Natural killer cell (primary cell): ENCODE data around the gene ATP13A3. TPM values are rescaled to one million over a fixed set of nuclear protein-coding genes. Genes with fewer than 3 reads are reported as not detected.

ENCODE experiments used
- ATAC-seq, 3 donors: fragments of 150-1000 bp in 2 of 3; fragments of 200-7000 bp in 1 of 3; cut with Tn5 transposase; 1 replicate in 1 of 3; 2 replicates in 2 of 3; pipeline ENCODE4 v1.10.0; 2021; ENCODE audit warnings: mild to moderate bottlenecking in 2 of 3, moderate library complexity in 2 of 3
- DNase-seq, 2 donors: peaks; one replicate each; pipeline versions ENCODE4 v3.0.0 to v3.0.0-alpha.2; 2013 to 2021; ENCODE audit warnings: mixed read lengths in 1 of 2
- H3K27ac ChIP-seq: one replicate; pipeline ENCODE4 v1.5.1; 2013; ENCODE audit warnings: mild to moderate bottlenecking, low read length
- H3K27me3 ChIP-seq: one replicate; pipeline ENCODE4 v1.6.1; 2013; ENCODE audit warnings: low read length; ENCODE audit not compliant: control insufficient read depth, insufficient read depth
- H3K36me3 ChIP-seq: one replicate; pipeline ENCODE4 v1.6.1; 2013; ENCODE audit warnings: low read length; ENCODE audit not compliant: control insufficient read depth, insufficient read depth
- H3K4me1 ChIP-seq: one replicate; pipeline ENCODE4 v1.6.1; 2013; ENCODE audit warnings: low read length; ENCODE audit not compliant: control insufficient read depth, insufficient read depth
- H3K4me3 ChIP-seq: one replicate; pipeline ENCODE4 v1.5.1; 2013; ENCODE audit warnings: low read length
- H3K9me3 ChIP-seq: one replicate; pipeline ENCODE4 v1.6.1; 2013; ENCODE audit warnings: low read length; ENCODE audit not compliant: control insufficient read depth, insufficient read depth
- H3K27ac Mint-ChIP-seq, 2 donors: one replicate each; pipeline ENCODE4 v1.8.0; 2022; ENCODE audit warnings: mild to moderate bottlenecking in 2 of 2, mixed read lengths in 2 of 2, moderate library complexity in 1 of 2
- H3K27me3 Mint-ChIP-seq, 2 donors: one replicate each; pipeline ENCODE4 v1.8.0; 2022; ENCODE audit warnings: low read depth in 2 of 2, mixed read lengths in 2 of 2
- H3K36me3 Mint-ChIP-seq: one replicate; pipeline ENCODE4 v1.8.0; 2022; ENCODE audit warnings: mixed read lengths
- H3K4me1 Mint-ChIP-seq, 2 donors: one replicate each; pipeline ENCODE4 v1.8.0; 2022; ENCODE audit warnings: mixed read lengths in 2 of 2
- H3K4me3 Mint-ChIP-seq: one replicate; pipeline ENCODE4 v1.8.0; 2022; ENCODE audit warnings: mild to moderate bottlenecking, moderate library complexity, mixed read lengths
- H3K9me3 Mint-ChIP-seq, 2 donors: one replicate each; pipeline ENCODE4 v1.8.0; 2022; ENCODE audit warnings: mixed read lengths in 2 of 2
- CTCF ChIP-seq: fragments of 200-600 bp; IDR thresholded peaks from one replicate; pipeline ENCODE4 v1.8.0; 2022; ENCODE audit warnings: antibody characterized with exemption
- WGBS: methylation state at CpG from one replicate; pipeline ENCODE4 v1.1.7; 2013; ENCODE audit warnings: missing lambda C conversion rate; ENCODE audit not compliant: insufficient coverage; 5-methylcytosine and 5-hydroxymethylcytosine counted together
- intact Hi-C: fragments of 100-400 bp; cut with micrococcal nuclease; formaldehyde crosslinking; loops from one replicate; pipeline ENCODE4 v1.14.2; 2022
- total RNA-seq, 4 donors: library from RNA; stranded (reverse); fragments of 120-200 nt in 1 of 4; gene quantifications; one replicate each; pipeline versions ENCODE4 v1.2.3 to v1.2.4, GENCODE V29; 2013 to 2022

The ATP13A3 gene
- total RNA-seq, 3 donors from 2014 or later (not counting 1 experiment from before 2014, with no cell fraction given) = 62.9 to 79.2 (median 64.2) TPM

GRCh38 chr3:194374935-194375334 lies 111.9 kb downstream of the ATP13A3 start:
- Mint-ChIP-seq H3K27ac (peak overlapping the region in 1 of 2 donors; percentile 25), H3K36me3 (no peaks in the 10 kb centered on the region), H3K9me3 (no peaks in the 10 kb centered on the region), H3K4me3 (no peak overlapping the region), H3K4me1 (no peaks in the 10 kb centered on the region), H3K27me3 (peaks cover 15 to 16% of the 10 kb centered on the region in 2 donors)
- TF ChIP-seq CTCF = no peak
- no peaks in the 10 kb centered on the region for H3K9me3 ChIP-seq
- DNase-seq (no peak), ATAC-seq (no peak)
- H3K4me1 ChIP-seq = no peaks in the 10 kb centered on the region
- intact Hi-C loops = no loop called here
- H3K4me3 ChIP-seq = no peak overlapping the region
- no peaks in the 10 kb centered on the region for H3K27me3 ChIP-seq
- 92% methylated on average over 10 of the region's 10 CpGs for WGBS
- no peaks in the 10 kb centered on the region for H3K36me3 ChIP-seq
- no peak overlapping the region for H3K27ac ChIP-seq

- Mint-ChIP-seq H3K27me3 (peaks cover 17 to 24% of the 10 kb centered on the region in 2 donors), H3K9me3 (no peaks in the 10 kb centered on the region), H3K27ac (no peak overlapping the region), H3K4me1 (no peaks in the 10 kb centered on the region), H3K4me3 (no peak overlapping the region), H3K36me3 (no peaks in the 10 kb centered on the region)
- Histone ChIP-seq H3K27ac (no peak overlapping the region), H3K27me3 (peaks cover 2% of the 10 kb centered on the region), H3K4me3 (no peak overlapping the region), H3K4me1 (no peaks in the 10 kb centered on the region), H3K9me3 (no peaks in the 10 kb centered on the region), H3K36me3 (no peaks in the 10 kb centered on the region)
- no peak for ATAC-seq
- intact Hi-C loops = no loop called here
- WGBS = 81% methylated on average over 8 of the region's 8 CpGs
- no peak for DNase-seq
- no peak for TF ChIP-seq CTCF
Observed at GRCh38 chr3:194373899-194374298, 112.9 kb downstream of the ATP13A3 start.

GRCh38 chr3:194373028-194373427 lies 113.8 kb downstream of the ATP13A3 start:
- Mint-ChIP-seq H3K27ac (no peak overlapping the region), H3K4me1 (no peaks in the 10 kb centered on the region), H3K36me3 (no peaks in the 10 kb centered on the region), H3K27me3 (peaks cover 13 to 27% of the 10 kb centered on the region in 2 donors), H3K9me3 (no peaks in the 10 kb centered on the region), H3K4me3 (no peak overlapping the region)
- peaks cover 6% of the 10 kb centered on the region for H3K27me3 ChIP-seq
- H3K4me3 ChIP-seq = no peak overlapping the region
- DNase-seq (no peak), ATAC-seq (no peak)
- intact Hi-C loops = no loop called here
- H3K4me1 ChIP-seq = no peaks in the 10 kb centered on the region
- no peak overlapping the region for H3K27ac ChIP-seq
- H3K36me3 ChIP-seq = no peaks in the 10 kb centered on the region
- 89% methylated on average over 14 of the region's 14 CpGs for WGBS
- no peak for TF ChIP-seq CTCF
- no peaks in the 10 kb centered on the region for H3K9me3 ChIP-seq

GRCh38 chr3:194370753-194371152 lies 116.0 kb downstream of the ATP13A3 start:
- H3K27ac Mint-ChIP-seq = no peak overlapping the region

More at GRCh38 chr3:194370753-194371152, 116.0 kb downstream of the ATP13A3 start:
- Histone ChIP-seq H3K9me3 (no peaks in the 10 kb centered on the region), H3K36me3 (no peaks in the 10 kb centered on the region), H3K27ac (no peak overlapping the region), H3K4me3 (no peak overlapping the region), H3K4me1 (no peaks in the 10 kb centered on the region), H3K27me3 (peaks cover 6% of the 10 kb centered on the region)
- Mint-ChIP-seq H3K27me3 (peaks cover 16 to 33% of the 10 kb centered on the region in 2 donors), H3K9me3 (no peaks in the 10 kb centered on the region), H3K36me3 (no peaks in the 10 kb centered on the region), H3K4me3 (no peak overlapping the region), H3K4me1 (no peaks in the 10 kb centered on the region)
- ATAC-seq (no peak), DNase-seq (no peak)
- TF ChIP-seq CTCF = no peak
- intact Hi-C loops = no loop called here
- WGBS = 85% methylated on average over 9 of the region's 10 CpGs
